ENCODE results near the gene WAC.

The WAC gene

DNA sequence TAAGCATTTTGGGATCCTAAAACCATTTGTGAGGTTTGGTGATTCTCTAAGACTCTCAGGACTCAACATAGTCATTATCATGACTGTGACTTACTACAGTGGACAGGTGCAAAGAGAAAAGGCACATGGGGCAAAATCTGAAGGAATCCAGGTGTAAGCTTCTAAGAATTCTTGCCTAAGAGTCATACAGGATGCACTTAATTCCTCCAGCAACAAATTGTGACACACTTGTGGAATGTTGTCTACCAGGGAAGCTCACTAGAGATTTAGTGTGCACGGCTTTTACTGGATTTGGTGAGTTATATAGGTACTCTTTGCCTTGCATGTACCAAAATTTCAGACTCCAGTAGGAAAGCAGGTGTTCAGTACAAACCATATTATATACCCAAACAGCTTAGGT lies 47.9 kb downstream of the WAC start:
- H3K36me3 Mint-ChIP-seq (ENCODE audit: insufficient read depth): peaks cover 54% of the 10 kb centered on the region
- H3K9me3 Mint-ChIP-seq: no peaks in the 10 kb centered on the region
- ATAC-seq (replicated peaks) (no peak), DNase-seq (no peak)
- no peaks in the 10 kb centered on the region for H3K27me3 Mint-ChIP-seq
- peak overlapping the region in 1 of 2 donors; percentile 2 for H3K4me3 Mint-ChIP-seq
- H3K4me1 Mint-ChIP-seq (ENCODE audit: low read depth in 2 of 2): peaks cover 49 to 78% of the 10 kb centered on the region in 2 donors
- peak overlapping the region; percentile 77 to 83 for H3K27ac Mint-ChIP-seq

DNA sequence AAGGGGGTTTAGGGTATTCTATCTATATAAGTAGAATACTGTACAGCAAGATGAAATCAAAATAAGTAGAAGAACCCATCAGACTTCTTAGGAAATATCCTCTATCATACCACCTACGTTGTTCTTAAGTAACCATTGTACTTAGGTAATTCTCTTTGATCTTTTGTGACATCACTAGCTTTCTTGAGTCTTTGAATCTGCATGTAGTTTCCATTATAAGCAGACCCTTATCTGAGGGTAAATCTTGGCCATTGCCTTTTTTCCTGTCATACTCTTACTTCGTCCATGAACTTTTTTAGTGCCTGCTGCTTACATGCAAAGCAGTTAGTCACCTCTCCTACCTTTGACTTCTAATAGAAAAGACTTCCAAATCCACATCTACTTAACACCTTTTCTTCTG lies 49.0 kb downstream of the WAC start:
- H3K9me3 Mint-ChIP-seq: no peaks in the 10 kb centered on the region
- no peak for DNase-seq
- H3K36me3 Mint-ChIP-seq (ENCODE audit: insufficient read depth): peaks cover 62% of the 10 kb centered on the region
- peak overlapping the region; percentile 77 to 83 for H3K27ac Mint-ChIP-seq
- no peak for ATAC-seq (replicated peaks)
- no peaks in the 10 kb centered on the region for H3K27me3 Mint-ChIP-seq
- peak overlapping the region in 1 of 2 donors; percentile 2 for H3K4me3 Mint-ChIP-seq
- H3K4me1 Mint-ChIP-seq (ENCODE audit: low read depth in 2 of 2): peaks cover 51 to 73% of the 10 kb centered on the region in 2 donors

DNA sequence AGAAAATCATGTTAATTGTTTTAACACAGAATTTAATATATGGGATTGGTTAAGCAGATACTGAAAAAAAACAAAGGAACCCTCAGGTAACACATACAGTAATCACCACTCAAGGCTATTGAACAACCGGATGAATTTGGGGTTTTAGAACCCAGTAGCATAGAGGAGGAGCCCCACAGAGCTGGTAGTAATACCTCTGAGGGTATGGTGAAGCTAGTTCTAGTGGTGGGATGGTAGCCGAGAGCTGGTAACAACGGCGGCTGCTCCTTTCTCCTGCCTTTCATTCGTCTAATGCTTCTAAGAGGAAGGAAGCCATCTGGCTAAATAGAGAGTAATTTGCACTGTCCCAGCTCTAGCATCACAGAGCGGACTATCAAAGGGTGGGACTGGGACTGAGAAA lies 52.2 kb downstream of the WAC start:
- Mint-ChIP-seq H3K4me3 (no peak overlapping the region), H3K9me3 (no peaks in the 10 kb centered on the region), H3K27me3 (no peaks in the 10 kb centered on the region), H3K36me3 (ENCODE audit: insufficient read depth) (peaks cover 77% of the 10 kb centered on the region), H3K27ac (peak overlapping the region; percentile 32 to 53), H3K4me1 (ENCODE audit: low read depth in 2 of 2) (peaks cover 33 to 61% of the 10 kb centered on the region in 2 donors)
- DNase-seq: no peak
- no peak for ATAC-seq (replicated peaks)

DNA sequence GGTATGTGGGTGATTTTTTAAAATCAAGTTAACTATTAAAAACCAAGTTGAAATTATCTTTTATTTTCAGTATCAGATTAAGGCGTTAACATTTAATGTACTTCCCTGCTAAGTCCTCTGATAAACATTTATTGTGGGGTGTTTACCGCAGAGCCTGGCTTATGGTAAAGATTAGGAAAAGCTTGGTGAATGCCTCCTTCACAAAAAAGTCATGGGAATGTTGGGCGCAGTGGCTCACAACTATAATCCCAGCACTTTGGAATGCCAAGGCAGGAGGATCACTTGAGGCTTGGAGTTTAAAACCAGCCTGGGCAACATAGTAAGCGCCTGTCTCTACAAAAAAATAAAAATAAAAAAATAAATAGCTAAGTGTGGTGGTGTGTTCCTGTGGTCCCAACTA lies 53.3 kb downstream of the WAC start:
- ATAC-seq (replicated peaks): no peak
- Mint-ChIP-seq H3K36me3 (ENCODE audit: insufficient read depth) (peaks cover 81% of the 10 kb centered on the region), H3K27me3 (no peaks in the 10 kb centered on the region), H3K9me3 (no peaks in the 10 kb centered on the region), H3K4me1 (ENCODE audit: low read depth in 2 of 2) (peaks cover 29 to 52% of the 10 kb centered on the region in 2 donors), H3K4me3 (no peak overlapping the region), H3K27ac (peak overlapping the region in 1 of 2 donors; percentile 32)
- no peak for DNase-seq

DNA sequence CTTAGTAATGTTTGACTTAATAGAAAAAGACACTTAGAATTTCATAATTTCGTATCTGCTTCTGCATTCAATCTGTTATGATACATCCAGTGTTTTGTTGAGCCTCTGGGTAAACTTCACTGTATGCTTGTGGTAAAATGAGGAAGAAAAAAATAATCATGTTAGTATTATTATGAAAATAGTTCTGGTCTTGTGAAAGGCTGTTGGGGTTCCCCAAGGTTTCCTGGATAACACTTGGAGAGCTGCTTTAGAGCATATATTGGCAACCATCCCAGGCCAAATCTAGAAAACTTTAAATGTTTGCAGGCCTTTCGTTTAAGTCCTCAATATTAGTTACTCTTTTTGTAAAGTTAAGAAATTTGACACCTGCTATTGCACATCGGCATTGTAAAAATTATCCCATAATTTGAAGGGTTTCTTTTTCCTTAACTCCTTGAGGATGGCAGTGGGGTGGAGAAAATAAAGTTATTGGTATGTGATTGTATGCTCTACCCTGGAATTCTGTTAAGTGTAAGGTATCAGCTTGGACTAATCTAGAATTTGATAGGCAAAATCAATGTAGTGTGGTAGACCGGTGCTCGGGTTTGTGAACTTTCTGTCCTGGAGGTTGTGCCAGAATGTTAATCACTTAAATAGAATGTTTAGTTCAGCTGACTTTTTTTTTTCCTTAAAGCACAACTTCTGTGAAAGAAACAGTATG lies 54.5 kb downstream of the WAC start:
- ATAC-seq (replicated peaks): no peak
- H3K36me3 Mint-ChIP-seq (ENCODE audit: insufficient read depth): peaks cover 86% of the 10 kb centered on the region

DNA sequence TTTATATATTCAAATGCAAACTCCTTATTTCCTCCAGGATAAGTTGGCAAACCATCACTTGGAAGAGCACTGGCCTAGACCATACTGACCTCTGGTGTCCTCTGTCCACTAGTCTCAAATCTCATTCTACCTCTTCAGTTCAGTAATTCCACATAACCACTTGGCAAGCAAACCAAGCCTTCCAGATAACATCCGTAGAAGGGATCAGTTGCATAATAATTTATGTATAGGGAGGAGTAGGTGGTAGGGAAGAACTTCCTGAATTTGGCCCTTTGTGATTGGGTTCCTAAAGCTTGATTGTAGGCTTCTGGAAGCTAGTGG lies 55.0 kb downstream of the WAC start:
- H3K9me3 Mint-ChIP-seq: no peaks in the 10 kb centered on the region
- DNase-seq (no peak), ATAC-seq (replicated peaks) (no peak)
- peak overlapping the region; percentile 25 to 53 for H3K27ac Mint-ChIP-seq
- peaks cover 90% of the 10 kb centered on the region for H3K36me3 Mint-ChIP-seq (ENCODE audit: insufficient read depth)
- H3K4me1 Mint-ChIP-seq (ENCODE audit: low read depth in 2 of 2): peaks cover 22 to 37% of the 10 kb centered on the region in 2 donors
- no peaks in the 10 kb centered on the region for H3K27me3 Mint-ChIP-seq
- H3K4me3 Mint-ChIP-seq: no peak overlapping the region

More for the DNA sequence above, 54.5 kb downstream of the WAC start:
- peaks cover 19 to 39% of the 10 kb centered on the region in 2 donors for H3K4me1 Mint-ChIP-seq (ENCODE audit: low read depth in 2 of 2)
- H3K9me3 Mint-ChIP-seq: no peaks in the 10 kb centered on the region
- no peak overlapping the region for H3K4me3 Mint-ChIP-seq
- H3K27me3 Mint-ChIP-seq: no peaks in the 10 kb centered on the region
- peak overlapping the region; percentile 25 to 53 for H3K27ac Mint-ChIP-seq
- DNase-seq: no peak

DNA sequence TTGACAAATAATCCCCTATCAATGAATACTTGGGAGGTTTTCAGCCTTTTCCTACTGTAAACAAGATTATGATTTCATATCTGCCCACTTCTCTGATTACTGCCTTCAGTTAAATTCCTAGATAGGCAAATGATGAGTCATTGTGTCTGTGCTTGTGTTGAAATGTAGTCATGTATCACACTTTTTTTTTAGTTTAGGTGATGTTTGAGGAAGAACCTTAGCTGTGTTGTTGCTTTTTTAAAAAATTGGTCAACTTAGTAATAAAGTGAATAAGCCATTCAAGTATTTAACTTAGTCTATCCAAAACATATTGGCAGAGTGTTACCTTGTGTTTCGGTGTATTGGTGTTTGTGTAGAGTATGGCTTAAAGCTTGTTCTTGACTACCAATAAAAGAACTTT lies 60.0 kb downstream of the WAC start:
- Mint-ChIP-seq H3K4me3 (peak overlapping the region in 1 of 2 donors; percentile 13), H3K27me3 (no peaks in the 10 kb centered on the region), H3K9me3 (no peaks in the 10 kb centered on the region), H3K27ac (peak overlapping the region; percentile 4 to 47), H3K4me1 (ENCODE audit: low read depth in 2 of 2) (peaks cover 36 to 46% of the 10 kb centered on the region in 2 donors), H3K36me3 (ENCODE audit: insufficient read depth) (peaks cover 75% of the 10 kb centered on the region)
- ATAC-seq (replicated peaks) (peak; percentile 32), DNase-seq (no peak)

DNA sequence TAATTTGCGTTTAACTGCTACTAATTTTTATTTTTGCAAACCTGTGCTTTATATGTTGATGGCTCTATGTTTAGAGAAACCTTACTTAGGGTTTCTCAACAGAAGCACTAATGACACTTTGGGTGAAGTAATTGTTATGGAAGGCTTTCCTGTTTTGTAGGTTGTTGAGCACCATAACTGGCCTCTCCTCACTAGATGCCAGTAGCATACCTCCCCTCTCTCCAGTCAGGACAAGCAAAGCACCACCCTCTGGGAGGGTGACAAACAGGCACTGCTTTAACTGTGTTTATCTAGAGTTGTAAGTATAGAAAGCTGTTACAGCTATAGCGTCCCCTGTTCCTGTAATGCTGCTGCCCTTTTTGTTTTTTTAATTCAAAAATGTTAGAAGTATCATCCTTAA lies 60.9 kb downstream of the WAC start:
- Mint-ChIP-seq H3K9me3 (no peaks in the 10 kb centered on the region), H3K36me3 (ENCODE audit: insufficient read depth) (peaks cover 77% of the 10 kb centered on the region), H3K27ac (peak overlapping the region; percentile 62 to 66), H3K4me1 (ENCODE audit: low read depth in 2 of 2) (peaks cover 42 to 48% of the 10 kb centered on the region in 2 donors), H3K27me3 (no peaks in the 10 kb centered on the region), H3K4me3 (peak overlapping the region in 1 of 2 donors; percentile 59)
- DNase-seq (no peak), ATAC-seq (replicated peaks) (peak; percentile 27)

DNA sequence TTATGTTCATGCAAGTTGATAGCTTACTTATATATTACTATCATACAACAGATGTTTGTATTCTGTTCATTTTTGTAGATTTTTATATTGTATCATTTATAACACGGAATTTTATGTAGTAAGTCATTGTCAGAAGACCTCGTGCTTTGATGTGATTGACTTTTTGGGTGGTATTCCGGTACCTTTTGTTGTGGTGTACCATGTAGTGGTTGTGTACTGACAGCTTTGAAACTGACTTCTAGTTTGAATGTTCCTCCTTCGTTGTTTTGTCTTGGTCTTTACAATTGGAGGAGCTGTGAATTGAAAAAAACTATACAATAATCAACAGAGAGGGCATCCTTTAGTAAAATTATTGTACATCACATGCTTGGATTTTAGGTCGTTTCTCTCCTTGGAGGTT lies 61.5 kb downstream of the WAC start:
- peak; percentile 80 for ATAC-seq (replicated peaks)
- Mint-ChIP-seq H3K4me1 (ENCODE audit: low read depth in 2 of 2) (peaks cover 43 to 48% of the 10 kb centered on the region in 2 donors), H3K36me3 (ENCODE audit: insufficient read depth) (peaks cover 71% of the 10 kb centered on the region), H3K4me3 (peak overlapping the region; percentile 36 to 59), H3K27ac (peak overlapping the region; percentile 62 to 66), H3K27me3 (no peaks in the 10 kb centered on the region), H3K9me3 (no peaks in the 10 kb centered on the region)
- DNase-seq: no peak

DNA sequence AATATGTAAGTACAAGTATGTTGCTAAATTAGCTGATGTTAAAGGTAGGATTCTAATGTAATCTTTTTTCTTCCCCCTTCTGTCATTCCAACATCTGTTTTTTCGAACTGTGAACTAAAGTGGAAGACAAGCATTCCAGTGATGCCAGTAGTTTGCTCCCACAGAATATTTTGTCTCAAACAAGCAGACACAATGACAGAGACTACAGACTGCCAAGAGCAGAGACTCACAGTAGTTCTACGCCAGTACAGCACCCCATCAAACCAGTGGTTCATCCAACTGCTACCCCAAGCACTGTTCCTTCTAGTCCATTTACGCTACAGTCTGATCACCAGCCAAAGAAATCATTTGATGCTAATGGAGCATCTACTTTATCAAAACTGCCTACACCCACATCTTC lies 62.7 kb downstream of the WAC start:
- Mint-ChIP-seq H3K4me1 (ENCODE audit: low read depth in 2 of 2) (peaks cover 46 to 54% of the 10 kb centered on the region in 2 donors), H3K27me3 (no peaks in the 10 kb centered on the region), H3K4me3 (peak overlapping the region in 1 of 2 donors; percentile 18), H3K36me3 (ENCODE audit: insufficient read depth) (peaks cover 60% of the 10 kb centered on the region), H3K27ac (peak overlapping the region in 1 of 2 donors; percentile 64), H3K9me3 (no peaks in the 10 kb centered on the region)
- ATAC-seq (replicated peaks) (no peak), DNase-seq (no peak)

DNA sequence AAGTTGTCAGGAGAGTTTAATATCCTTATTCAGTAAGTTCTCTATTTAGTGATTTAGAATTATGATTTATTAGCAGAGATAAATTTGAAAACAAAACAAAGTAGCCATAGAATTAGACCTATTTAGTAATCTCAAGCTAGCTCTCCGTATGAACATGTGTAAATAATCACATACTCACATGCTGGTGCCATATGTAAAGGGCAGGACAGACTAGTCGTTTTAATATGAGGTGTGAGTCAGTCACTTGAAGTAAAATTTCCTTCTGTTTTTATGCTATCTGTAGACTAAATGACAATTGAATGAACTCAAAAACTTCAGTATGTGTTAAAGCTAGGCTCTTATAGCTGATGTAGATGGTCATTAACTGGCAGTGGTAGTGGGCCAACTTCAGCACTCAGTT lies 67.1 kb downstream of the WAC start:
- no peak for ATAC-seq (replicated peaks)
- H3K4me3 Mint-ChIP-seq: no peak overlapping the region
- H3K36me3 Mint-ChIP-seq (ENCODE audit: insufficient read depth): peaks cover 42% of the 10 kb centered on the region
- H3K27me3 Mint-ChIP-seq: no peaks in the 10 kb centered on the region
- H3K9me3 Mint-ChIP-seq: no peaks in the 10 kb centered on the region
- no peak for DNase-seq
- peak overlapping the region in 1 of 2 donors; percentile 64 for H3K27ac Mint-ChIP-seq
- H3K4me1 Mint-ChIP-seq (ENCODE audit: low read depth in 2 of 2): peaks cover 41 to 71% of the 10 kb centered on the region in 2 donors

DNA sequence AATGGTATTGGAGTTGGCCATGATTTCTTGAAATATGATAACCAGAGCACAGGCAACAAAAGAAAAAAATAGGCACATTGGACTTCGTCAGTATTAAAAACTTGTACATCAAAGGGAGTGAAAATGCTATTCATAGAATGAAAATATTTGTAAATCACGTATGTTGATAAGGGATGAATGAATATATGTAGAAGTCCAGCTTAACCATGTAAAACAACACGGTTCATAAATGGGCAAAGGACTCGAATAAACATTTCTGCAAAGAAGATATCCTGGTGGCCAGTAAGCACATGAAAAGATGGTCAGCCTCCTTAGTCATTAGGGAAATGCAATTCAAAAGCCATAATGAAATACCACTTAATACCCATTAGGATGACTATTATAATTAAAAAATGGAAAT lies 68.1 kb downstream of the WAC start:
- DNase-seq (no peak), ATAC-seq (replicated peaks) (no peak)
- Mint-ChIP-seq H3K4me3 (no peak overlapping the region), H3K4me1 (ENCODE audit: low read depth in 2 of 2) (peaks cover 38 to 74% of the 10 kb centered on the region in 2 donors), H3K36me3 (ENCODE audit: insufficient read depth) (peaks cover 39% of the 10 kb centered on the region), H3K27me3 (no peaks in the 10 kb centered on the region), H3K9me3 (no peaks in the 10 kb centered on the region), H3K27ac (peak overlapping the region in 1 of 2 donors; percentile 38)

DNA sequence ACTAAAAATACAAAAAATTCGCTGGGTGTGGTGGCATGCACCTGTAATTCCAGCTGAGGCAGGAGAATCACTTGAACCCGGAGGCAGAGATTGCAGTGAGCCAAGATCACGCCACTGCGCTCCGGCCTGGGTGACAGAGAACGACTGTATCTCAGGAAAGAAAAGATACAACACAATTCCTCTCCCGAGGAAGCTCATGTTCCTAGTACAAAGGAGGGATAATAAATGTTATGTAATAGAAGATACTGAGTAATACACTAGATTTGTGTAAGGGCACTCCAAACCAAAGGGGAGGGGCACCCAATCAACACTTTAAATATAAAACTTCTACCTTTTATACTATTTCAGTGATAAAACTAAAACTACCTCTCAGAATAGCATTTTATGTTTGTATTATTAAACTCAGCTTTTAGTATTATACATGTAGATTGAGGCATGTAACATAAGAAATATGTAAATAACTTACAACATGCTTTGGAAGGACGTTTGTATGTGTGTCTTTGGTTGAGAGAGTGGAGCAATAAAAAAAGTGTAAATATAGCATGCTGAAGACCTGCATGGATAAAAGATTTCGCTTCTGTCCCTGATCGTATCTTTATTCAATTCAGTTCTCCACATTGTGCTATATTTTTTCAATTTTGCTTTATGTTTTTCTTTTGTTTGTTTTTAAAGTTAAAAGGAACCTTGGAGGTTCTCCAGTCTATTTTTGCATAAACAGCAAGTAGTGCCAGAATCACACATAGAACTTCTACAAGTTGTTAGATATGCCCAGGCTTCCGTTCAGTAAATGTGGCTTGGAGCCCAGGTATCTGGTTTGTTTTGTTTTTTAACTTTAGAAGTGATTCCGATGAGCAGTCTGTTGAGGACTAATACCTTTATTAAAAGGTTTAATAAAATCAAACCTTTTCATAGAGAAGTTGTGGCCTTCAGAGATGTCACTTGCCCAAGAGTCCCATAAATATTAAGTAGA lies 71.9 kb downstream of the WAC start:
- peaks cover 53% of the 10 kb centered on the region for H3K36me3 Mint-ChIP-seq (ENCODE audit: insufficient read depth)
- H3K27ac Mint-ChIP-seq: peak overlapping the region; percentile 41 to 54
- no peak for ATAC-seq (replicated peaks)

More for the DNA sequence above, 71.9 kb downstream of the WAC start:
- Mint-ChIP-seq H3K27me3 (no peaks in the 10 kb centered on the region), H3K4me3 (peak overlapping the region in 1 of 2 donors; percentile 31), H3K9me3 (no peaks in the 10 kb centered on the region), H3K4me1 (ENCODE audit: low read depth in 2 of 2) (peaks cover 27 to 67% of the 10 kb centered on the region in 2 donors)
- DNase-seq: no peak
